GM12873 (cell line): ENCODE results near the gene SULT4A1.

Source experiments
- TF ChIP-seq, protein P1 (sequence below): IDR thresholded peaks from 2 replicates; pipeline ENCODE4 v1.5.1; 2012; ENCODE audit warnings: low read depth, mild to moderate bottlenecking, moderate library complexity, low read length, control low read depth; ENCODE audit not compliant: insufficient read depth; ENCODE audit errors: missing control alignments

Gene SULT4A1

DNA sequence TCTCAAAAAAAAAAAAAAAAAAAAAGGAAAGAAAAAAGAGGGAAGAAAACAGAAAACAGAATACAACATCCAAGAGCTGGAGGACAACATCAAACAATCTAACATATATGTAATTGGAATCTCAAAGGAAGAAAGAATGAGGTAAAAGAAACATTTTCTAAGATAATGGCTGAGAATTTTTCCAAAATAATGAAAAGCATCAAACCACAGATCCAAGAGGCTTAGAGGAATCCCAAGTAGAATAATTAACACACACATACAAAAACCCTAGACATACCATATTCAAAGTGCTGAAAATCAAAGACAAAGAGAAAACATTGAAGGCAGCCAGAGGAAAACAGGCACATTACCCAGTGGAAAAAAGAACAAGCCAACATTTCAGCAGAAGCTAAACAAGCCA is 4.9 kb downstream of the SULT4A1 start:
- TF ChIP-seq, protein P1, sequence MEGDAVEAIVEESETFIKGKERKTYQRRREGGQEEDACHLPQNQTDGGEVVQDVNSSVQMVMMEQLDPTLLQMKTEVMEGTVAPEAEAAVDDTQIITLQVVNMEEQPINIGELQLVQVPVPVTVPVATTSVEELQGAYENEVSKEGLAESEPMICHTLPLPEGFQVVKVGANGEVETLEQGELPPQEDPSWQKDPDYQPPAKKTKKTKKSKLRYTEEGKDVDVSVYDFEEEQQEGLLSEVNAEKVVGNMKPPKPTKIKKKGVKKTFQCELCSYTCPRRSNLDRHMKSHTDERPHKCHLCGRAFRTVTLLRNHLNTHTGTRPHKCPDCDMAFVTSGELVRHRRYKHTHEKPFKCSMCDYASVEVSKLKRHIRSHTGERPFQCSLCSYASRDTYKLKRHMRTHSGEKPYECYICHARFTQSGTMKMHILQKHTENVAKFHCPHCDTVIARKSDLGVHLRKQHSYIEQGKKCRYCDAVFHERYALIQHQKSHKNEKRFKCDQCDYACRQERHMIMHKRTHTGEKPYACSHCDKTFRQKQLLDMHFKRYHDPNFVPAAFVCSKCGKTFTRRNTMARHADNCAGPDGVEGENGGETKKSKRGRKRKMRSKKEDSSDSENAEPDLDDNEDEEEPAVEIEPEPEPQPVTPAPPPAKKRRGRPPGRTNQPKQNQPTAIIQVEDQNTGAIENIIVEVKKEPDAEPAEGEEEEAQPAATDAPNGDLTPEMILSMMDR = no peak

DNA sequence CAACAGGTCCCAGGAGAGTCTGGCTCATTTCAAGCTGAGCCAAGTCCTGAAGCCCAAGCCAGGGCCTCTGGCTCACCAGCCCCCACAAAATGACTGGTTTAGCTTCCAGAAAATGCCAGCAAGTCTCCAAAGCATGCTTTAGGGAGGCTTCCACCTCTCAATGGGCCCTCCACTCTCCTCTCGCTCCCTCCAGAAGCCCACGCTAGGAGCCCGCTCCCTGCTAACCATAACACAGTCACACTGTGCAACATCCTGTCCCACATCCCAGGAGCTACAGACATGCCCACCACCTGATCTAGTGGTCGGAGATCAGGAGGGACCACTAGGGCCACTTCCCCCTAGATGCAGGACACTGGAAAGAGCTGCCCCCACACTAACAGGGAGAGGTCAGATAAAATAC is 6.9 kb downstream of the SULT4A1 start:
- TF ChIP-seq, protein P1 = no peak

DNA sequence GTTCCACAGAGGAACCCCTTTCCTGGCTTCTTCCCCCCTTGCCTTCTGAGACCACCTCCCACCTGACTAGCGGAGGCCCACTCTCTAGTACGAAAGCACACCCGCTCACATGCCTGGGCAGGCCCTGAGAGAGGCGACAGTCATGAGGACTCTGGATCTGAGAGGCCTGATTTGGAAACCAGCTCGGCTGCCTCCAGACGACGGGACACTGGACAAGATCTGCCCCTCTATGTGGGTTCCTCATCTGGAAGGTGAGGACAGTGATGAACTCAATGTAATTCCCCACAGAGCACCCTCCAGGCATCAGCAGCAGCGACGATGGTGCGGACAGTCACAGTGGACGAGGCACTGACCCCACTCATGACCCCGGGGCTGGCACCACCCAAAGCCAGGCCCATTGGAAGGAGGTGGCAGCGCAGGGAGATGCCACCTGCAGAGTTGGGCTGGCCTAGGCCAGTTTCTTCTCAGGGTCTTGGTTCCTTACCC is 7.5 kb downstream of the SULT4A1 start:
- TF ChIP-seq, protein P1 = no peak

DNA sequence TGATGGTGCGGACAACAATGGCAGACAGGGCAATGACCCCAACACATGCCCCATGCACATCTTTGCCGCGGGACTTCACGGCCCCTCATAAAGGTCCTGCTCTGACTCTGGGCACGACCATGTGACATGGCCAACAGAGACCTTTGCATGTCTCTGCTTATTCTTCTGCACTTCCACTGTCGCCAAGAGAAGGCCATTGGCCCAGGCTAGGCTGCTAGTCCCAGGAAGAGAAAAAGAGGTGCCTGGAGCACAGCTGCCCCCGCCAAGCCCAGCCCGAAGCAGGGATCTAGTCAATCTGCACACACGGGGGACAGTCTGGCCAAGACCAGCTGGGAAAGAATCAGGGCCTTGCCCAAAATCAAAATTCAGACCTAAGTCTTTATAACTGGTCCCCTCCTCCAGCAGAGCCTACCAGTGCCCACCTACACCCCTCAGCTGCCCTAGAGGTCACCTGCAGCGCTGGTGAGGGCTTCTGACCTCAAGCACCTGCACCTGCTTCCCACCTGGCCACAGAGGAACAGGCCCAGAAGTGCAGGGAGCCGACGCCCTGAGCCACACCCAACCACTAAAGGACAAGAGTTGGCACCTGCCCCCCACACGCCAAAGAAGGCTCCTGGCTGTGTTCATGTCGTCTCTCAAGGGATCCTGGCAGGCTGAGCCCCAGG is 8.1 kb downstream of the SULT4A1 start:
- TF ChIP-seq, protein P1 = no peak

DNA sequence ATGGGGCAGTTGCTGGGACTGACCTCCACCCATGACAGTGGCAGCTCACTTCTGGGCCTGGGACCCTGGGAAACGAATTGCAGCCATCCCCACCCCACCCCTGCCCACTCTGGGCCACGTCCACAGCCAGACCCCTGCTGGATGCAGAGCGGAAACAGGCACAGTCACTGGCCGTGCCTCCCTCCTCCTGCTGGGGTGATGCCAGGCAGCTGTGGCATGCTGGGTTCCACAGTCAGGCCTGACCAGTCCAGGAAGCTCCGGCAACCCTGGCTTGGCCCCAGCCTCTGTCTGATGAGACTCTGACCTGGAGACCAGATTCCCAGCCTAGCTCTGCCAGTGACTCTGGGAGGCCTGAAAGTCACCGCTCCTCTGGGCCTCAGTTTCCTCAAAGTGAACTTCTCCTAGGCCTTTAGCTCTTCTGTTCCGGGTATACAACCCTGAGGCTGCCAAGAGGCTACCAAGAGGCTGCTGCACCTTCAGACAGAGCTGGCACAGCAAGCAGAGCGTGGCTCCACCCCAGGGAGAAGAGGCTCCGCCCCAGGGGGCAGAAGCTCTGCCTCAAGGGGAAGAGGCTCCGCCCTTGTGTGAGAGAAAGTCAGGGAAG is 8.9 kb downstream of the SULT4A1 start:
- TF ChIP-seq, protein P1 = no peak

DNA sequence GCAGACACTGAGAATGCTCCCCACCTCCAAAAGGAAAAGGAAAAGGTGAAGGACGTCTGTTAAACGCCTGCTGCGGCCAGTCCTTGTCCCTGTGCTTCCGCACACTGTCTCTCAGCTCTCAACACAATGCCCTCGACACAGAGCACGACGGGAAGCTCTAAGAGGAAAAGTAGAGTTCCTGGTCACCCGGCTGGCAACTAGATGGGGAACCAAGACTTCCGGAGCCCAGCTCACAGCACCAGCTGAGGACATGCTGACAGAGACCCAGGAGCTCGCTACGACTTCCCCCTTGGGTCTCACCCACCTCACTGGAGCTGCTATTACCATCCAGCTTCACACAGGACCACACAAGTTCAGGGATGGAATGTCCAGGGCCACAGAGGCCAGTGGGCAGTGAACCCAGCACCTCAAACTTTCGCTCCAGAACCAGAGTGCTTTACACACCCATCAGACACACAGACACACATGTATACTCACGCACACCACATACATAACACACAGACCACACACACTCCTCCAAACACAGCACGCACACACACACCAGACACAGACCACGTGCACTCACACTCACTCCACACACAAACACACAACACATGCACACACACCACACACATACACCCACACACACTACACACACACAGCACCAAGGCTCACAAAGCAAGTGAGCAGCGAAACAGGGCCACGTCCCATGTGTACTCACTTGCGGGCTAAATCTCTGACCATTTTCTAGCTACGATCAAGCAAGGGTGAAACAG is 9.6 kb downstream of the SULT4A1 start:
- TF ChIP-seq, protein P1 = no peak

DNA sequence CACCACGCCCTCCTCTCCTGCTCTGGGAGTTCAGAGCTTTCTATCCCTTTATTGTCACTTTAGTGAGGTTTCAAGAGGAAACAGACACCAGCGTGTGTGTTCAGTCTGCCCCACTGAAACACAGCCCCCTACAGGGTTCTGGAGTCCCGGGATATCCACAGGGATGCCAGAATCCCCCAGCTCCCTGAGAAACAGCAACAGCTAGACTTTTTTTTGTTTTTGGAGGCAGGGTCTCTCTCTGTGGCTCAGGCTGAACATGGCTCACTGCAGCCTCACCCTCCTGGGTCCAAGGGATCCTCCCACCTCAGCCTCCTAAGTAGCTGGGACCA is 10.4 kb downstream of the SULT4A1 start:
- TF ChIP-seq, protein P1 = no peak
